GM18507 (cell line): Measurements from ENCODE around the gene LAMB2.

ENCODE experiments used
- DNase-seq: peaks from one replicate; pipeline ENCODE4 v3.0.0; 2011; ENCODE audit warnings: low read depth; ENCODE audit not compliant: insufficient read length; ENCODE audit errors: extremely low spot score
- FAIRE-seq: peaks from 2 replicates; lab custom pipeline; 2011; peaks lifted over from hg19 to GRCh38; lab: Jason Lieb, UNC

The LAMB2 gene

GRCh38 chr3:49092938-49093852 lies 39.7 kb downstream of the LAMB2 start:
- FAIRE-seq: peak; percentile 84
- DNase-seq: peak; percentile 37

GRCh38 chr3:49081429-49081828 lies 51.4 kb downstream of the LAMB2 start:
- no peak for DNase-seq
- no peak for FAIRE-seq

- FAIRE-seq (no peak), DNase-seq (no peak)
Observed at GRCh38 chr3:49079270-49079669, 53.6 kb downstream of the LAMB2 start.

GRCh38 chr3:49076646-49077045 lies 56.2 kb downstream of the LAMB2 start:
- FAIRE-seq: no peak
- DNase-seq: no peak

- no peak for DNase-seq
Observed at GRCh38 chr3:49076116-49076515, 56.7 kb downstream of the LAMB2 start.

More at GRCh38 chr3:49076116-49076515, 56.7 kb downstream of the LAMB2 start:
- no peak for FAIRE-seq
